Kidney (tissue), 14 donors: ENCODE results near the gene MEGF8. TPM values are rescaled to one million over a fixed set of nuclear protein-coding genes. Genes with fewer than 3 reads are reported as not detected.

Source experiments
- DNase-seq, 5 donors: peaks; one replicate each; pipeline ENCODE4 v3.0.0-alpha.2; 2013 to 2020
- FAIRE-seq: peaks from 2 replicates; lab custom pipeline; 2012; peaks lifted over from hg19 to GRCh38; lab: Jason Lieb, UNC
- H3K27ac ChIP-seq, 2 donors: one replicate each; pipeline ENCODE4 v1.7.0; 2013; ENCODE audit warnings: low read depth in 2 of 2, low read length in 2 of 2, inconsistent platforms in 1 of 2
- H3K27me3 ChIP-seq: one replicate; pipeline ENCODE4 v1.7.1; 2013; ENCODE audit warnings: low read length, inconsistent platforms; ENCODE audit not compliant: control insufficient read depth, insufficient read depth
- H3K36me3 ChIP-seq, 3 donors: one replicate each; pipeline versions ENCODE4 v1.7.0 to v1.7.1; 2013; ENCODE audit warnings: low read length in 3 of 3, control low read depth in 1 of 3, inconsistent platforms in 1 of 3; ENCODE audit not compliant: insufficient read depth in 3 of 3, control insufficient read depth in 2 of 3
- H3K4me1 ChIP-seq, 3 donors: one replicate each; pipeline versions ENCODE4 v1.7.0 to v1.7.1; 2013; ENCODE audit warnings: low read length in 3 of 3, inconsistent platforms in 1 of 3, low read depth in 1 of 3; ENCODE audit not compliant: control insufficient read depth in 2 of 3, insufficient read depth in 2 of 3
- H3K4me3 ChIP-seq, 3 donors: one replicate each; pipeline versions ENCODE4 v1.7.0 to v1.8.1; 2013; ENCODE audit warnings: low read length in 3 of 3, control low read depth in 1 of 3, inconsistent platforms in 1 of 3
- H3K9ac ChIP-seq, 3 donors: one replicate each; pipeline versions ENCODE4 v1.7.0 to v1.7.1; 2013; ENCODE audit warnings: low read length in 3 of 3, control low read depth in 1 of 3, inconsistent platforms in 1 of 3
- H3K9me3 ChIP-seq, 3 donors: one replicate each; pipeline versions ENCODE4 v1.7.0 to v1.7.1; 2013; ENCODE audit warnings: low read length in 3 of 3, control low read depth in 1 of 3, inconsistent platforms in 1 of 3; ENCODE audit not compliant: control insufficient read depth in 2 of 3, insufficient read depth in 1 of 3
- intact Hi-C: fragments of 100-400 bp; cut with DNase I; formaldehyde crosslinking; loops from one replicate; pipeline ENCODE4 v1.11.1; 2022
- polyA plus RNA-seq: library from polyadenylated mRNA; stranded (reverse); fragments of 350-450 nt; fragmentation: Illumina TruSeq; extraction: RNeasy Lipid Tissue Mini Kit (QIAGEN cat#74804); gene quantifications from one replicate; pipeline ENCODE4 v1.2.3, GENCODE V29; 2014; ENCODE audit warnings: low read depth, low replicate concordance; ENCODE audit not compliant: insufficient read depth
- total RNA-seq: library from RNA; stranded (reverse); fragmentation: NEBNext Ultra II Directional; extraction: Animal tissue kit (Norgen Biotek cat#: 25700); gene quantifications from one replicate; pipeline ENCODE4 v1.2.1, GENCODE V29; 2021
- TF ChIP-seq, protein P1 (sequence below): IDR thresholded peaks from 3 replicates; pipeline ENCODE4 v1.5.1; 2012; ENCODE audit warnings: mild to moderate bottlenecking, moderate library complexity, borderline replicate concordance; ENCODE audit not compliant: insufficient read depth; ENCODE audit errors: extremely low read depth
- donor health status: control.
- donor health status: control.
- donor health status: control.
- donor health status: control.
- donor health status: control.
- donor health status: DM: yes; HTN: yes; CAD: no.
- donor health status: Normal renal cell carcinoma (clear cell type).

MEGF8 gene
- total and polyA plus RNA-seq, 2 donors from 2014 or later: 8.7 to 31.6 TPM

DNA sequence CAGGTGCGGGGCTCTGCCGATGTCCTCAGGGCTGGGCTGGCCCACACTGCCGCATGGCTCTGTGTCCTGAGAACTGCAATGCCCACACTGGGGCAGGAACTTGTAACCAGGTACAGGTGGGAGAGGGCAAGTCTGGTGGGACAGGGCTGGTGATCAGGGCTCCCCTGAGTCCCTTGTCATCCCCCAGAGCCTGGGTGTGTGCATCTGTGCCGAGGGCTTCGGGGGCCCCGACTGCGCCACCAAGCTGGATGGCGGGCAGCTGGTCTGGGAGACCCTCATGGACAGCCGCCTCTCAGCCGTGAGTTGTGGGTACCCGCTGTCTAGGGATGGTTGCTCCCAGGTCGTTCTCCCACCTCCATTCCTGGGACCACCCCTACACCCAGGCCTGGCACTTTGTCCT, 30.5 kb downstream of the MEGF8 start:
- Histone ChIP-seq H3K9me3 (no peaks in the 10 kb centered on the region), H3K27me3 (no peaks in the 10 kb centered on the region), H3K36me3 (peaks cover 0 to 23% (median 2%) of the 10 kb centered on the region in 3 donors), H3K4me1 (no peaks in the 10 kb centered on the region), H3K4me3 (no peak overlapping the region), H3K9ac (no peak overlapping the region), H3K27ac (no peak overlapping the region)
- TF ChIP-seq, protein P1, sequence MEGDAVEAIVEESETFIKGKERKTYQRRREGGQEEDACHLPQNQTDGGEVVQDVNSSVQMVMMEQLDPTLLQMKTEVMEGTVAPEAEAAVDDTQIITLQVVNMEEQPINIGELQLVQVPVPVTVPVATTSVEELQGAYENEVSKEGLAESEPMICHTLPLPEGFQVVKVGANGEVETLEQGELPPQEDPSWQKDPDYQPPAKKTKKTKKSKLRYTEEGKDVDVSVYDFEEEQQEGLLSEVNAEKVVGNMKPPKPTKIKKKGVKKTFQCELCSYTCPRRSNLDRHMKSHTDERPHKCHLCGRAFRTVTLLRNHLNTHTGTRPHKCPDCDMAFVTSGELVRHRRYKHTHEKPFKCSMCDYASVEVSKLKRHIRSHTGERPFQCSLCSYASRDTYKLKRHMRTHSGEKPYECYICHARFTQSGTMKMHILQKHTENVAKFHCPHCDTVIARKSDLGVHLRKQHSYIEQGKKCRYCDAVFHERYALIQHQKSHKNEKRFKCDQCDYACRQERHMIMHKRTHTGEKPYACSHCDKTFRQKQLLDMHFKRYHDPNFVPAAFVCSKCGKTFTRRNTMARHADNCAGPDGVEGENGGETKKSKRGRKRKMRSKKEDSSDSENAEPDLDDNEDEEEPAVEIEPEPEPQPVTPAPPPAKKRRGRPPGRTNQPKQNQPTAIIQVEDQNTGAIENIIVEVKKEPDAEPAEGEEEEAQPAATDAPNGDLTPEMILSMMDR: no peak
- intact Hi-C loops: no loop called here
- DNase-seq: no peak
- FAIRE-seq: no peak

DNA sequence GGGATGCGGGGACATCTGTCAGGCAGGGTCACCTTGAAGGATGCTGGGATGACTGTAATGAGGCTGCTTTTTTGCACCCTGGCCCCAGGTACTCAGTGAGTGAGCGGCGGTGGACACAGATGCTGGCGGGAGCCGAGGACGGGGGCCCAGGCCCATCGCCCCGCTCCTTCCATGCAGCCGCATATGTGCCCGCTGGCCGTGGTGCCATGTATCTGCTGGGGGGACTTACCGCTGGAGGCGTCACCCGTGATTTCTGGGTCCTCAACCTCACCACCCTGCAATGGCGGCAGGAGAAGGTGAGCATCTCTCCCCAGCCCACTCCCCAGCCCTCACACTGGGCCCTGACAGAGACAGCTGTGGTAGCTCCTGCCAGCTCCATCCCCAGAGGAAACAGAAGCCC, 31.3 kb downstream of the MEGF8 start:
- intact Hi-C loops: no loop called here
- H3K9ac ChIP-seq: no peak overlapping the region
- FAIRE-seq: no peak
- peaks cover 0 to 23% (median 2%) of the 10 kb centered on the region in 3 donors for H3K36me3 ChIP-seq
- TF ChIP-seq, protein P1: no peak
- DNase-seq: no peak
- no peak overlapping the region for H3K4me3 ChIP-seq
- no peaks in the 10 kb centered on the region for H3K9me3 ChIP-seq
- H3K4me1 ChIP-seq: no peaks in the 10 kb centered on the region
- no peak overlapping the region for H3K27ac ChIP-seq
- H3K27me3 ChIP-seq: no peaks in the 10 kb centered on the region

DNA sequence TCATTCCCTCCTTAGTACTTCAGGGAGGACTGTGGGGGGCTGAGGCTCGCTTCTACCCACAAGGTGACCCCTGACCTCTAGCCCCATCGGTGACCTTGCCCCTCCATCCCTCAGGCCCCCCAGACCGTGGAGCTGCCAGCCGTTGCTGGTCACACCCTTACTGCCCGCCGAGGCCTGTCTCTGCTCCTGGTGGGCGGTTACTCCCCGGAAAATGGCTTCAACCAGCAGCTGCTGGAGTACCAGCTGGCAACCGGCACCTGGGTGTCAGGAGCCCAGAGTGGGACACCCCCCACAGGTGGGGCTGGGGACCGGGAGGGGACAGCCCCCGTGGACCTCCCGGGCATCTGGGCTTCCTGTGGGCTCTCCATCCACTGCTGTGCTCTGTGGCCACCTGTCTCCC, 31.9 kb downstream of the MEGF8 start:
- no peaks in the 10 kb centered on the region for H3K4me1 ChIP-seq
- H3K27me3 ChIP-seq: no peaks in the 10 kb centered on the region
- TF ChIP-seq, protein P1: no peak
- no peak for DNase-seq
- intact Hi-C loops: no loop called here
- peaks cover 0 to 19% (median 2%) of the 10 kb centered on the region in 3 donors for H3K36me3 ChIP-seq
- H3K9ac ChIP-seq: no peak overlapping the region
- H3K4me3 ChIP-seq: no peak overlapping the region
- no peak for FAIRE-seq
- no peaks in the 10 kb centered on the region for H3K9me3 ChIP-seq
- H3K27ac ChIP-seq: no peak overlapping the region
